Astrocyte (in vitro differentiated cells and primary cell): Measurements from ENCODE around the gene ADAMTS17. TPM values are rescaled to one million over a fixed set of nuclear protein-coding genes. Genes with fewer than 3 reads are reported as not detected.

Experiments used
- DNase-seq: peaks from one replicate; pipeline ENCODE4 v3.0.0-alpha.2; 2010; ENCODE audit warnings: low read depth
- FAIRE-seq: peaks from 2 replicates; lab custom pipeline; 2011; peaks lifted over from hg19 to GRCh38; lab: Jason Lieb, UNC
- H2AFZ ChIP-seq: 2 replicates; pipeline ENCODE4 v1.6.0; 2012; ENCODE audit warnings: low read depth, low read length, inconsistent platforms
- H3K27ac ChIP-seq: 2 replicates; pipeline ENCODE4 v1.5.1; 2011; ENCODE audit warnings: low read depth, low read length, inconsistent platforms
- H3K27me3 ChIP-seq: 2 replicates; pipeline ENCODE4 v1.6.0; 2011; ENCODE audit warnings: low read length, inconsistent platforms; ENCODE audit not compliant: insufficient read depth
- H3K36me3 ChIP-seq: 2 replicates; pipeline ENCODE4 v1.5.1; 2011; ENCODE audit warnings: low read length, inconsistent platforms; ENCODE audit not compliant: insufficient read depth
- H3K4me1 ChIP-seq: 2 replicates; pipeline ENCODE4 v1.5.1; 2011; ENCODE audit warnings: low read length, inconsistent platforms; ENCODE audit not compliant: insufficient read depth
- H3K4me2 ChIP-seq: 2 replicates; pipeline ENCODE4 v1.6.0; 2012; ENCODE audit warnings: low read length, inconsistent platforms
- H3K4me3 ChIP-seq: 2 replicates; pipeline ENCODE4 v1.5.1; 2011; ENCODE audit warnings: low read depth, mild to moderate bottlenecking, low read length, inconsistent platforms; ENCODE audit not compliant: insufficient read depth
- H3K79me2 ChIP-seq: 2 replicates; pipeline ENCODE4 v1.6.0; 2012; ENCODE audit warnings: mild to moderate bottlenecking, low read length, inconsistent platforms; ENCODE audit not compliant: insufficient read depth
- H3K9ac ChIP-seq: 2 replicates; pipeline ENCODE4 v1.6.0; 2012; ENCODE audit warnings: mild to moderate bottlenecking, low read length, inconsistent platforms
- H3K9me3 ChIP-seq: 2 replicates; pipeline ENCODE4 v1.5.1; 2012; ENCODE audit warnings: low read depth, mild to moderate bottlenecking, low read length, inconsistent platforms; ENCODE audit not compliant: insufficient read depth
- H4K20me1 ChIP-seq: 2 replicates; pipeline ENCODE4 v1.6.0; 2012; ENCODE audit warnings: low read length, inconsistent platforms; ENCODE audit not compliant: insufficient read depth
- H3K27ac Mint-ChIP-seq: one replicate; pipeline ENCODE4 v1.8.0; 2021; ENCODE audit warnings: mild to moderate bottlenecking, mixed read lengths; ENCODE audit not compliant: unreplicated experiment
- H3K27me3 Mint-ChIP-seq: one replicate; pipeline ENCODE4 v1.8.0; 2021; ENCODE audit warnings: low read depth, mixed read lengths; ENCODE audit not compliant: unreplicated experiment
- H3K36me3 Mint-ChIP-seq: one replicate; pipeline ENCODE4 v1.8.0; 2021; ENCODE audit warnings: low read depth, mixed read lengths; ENCODE audit not compliant: unreplicated experiment
- H3K4me1 Mint-ChIP-seq: one replicate; pipeline ENCODE4 v1.8.0; 2021; ENCODE audit warnings: low read depth, mixed read lengths; ENCODE audit not compliant: unreplicated experiment
- H3K4me3 Mint-ChIP-seq: one replicate; pipeline ENCODE4 v1.8.0; 2021; ENCODE audit warnings: mild to moderate bottlenecking, moderate library complexity, mixed read lengths; ENCODE audit not compliant: unreplicated experiment
- H3K9me3 Mint-ChIP-seq: one replicate; pipeline ENCODE4 v1.8.0; 2021; ENCODE audit warnings: mild to moderate bottlenecking, mixed read lengths; ENCODE audit not compliant: unreplicated experiment
- EZH2 ChIP-seq: IDR thresholded peaks from 2 replicates; pipeline ENCODE4 v1.6.1; 2012; ENCODE audit warnings: mild to moderate bottlenecking, low read length, inconsistent platforms; ENCODE audit not compliant: insufficient read depth
- total RNA-seq: library from RNA; stranded (reverse); gene quantifications from 2 replicates; pipeline ENCODE4 v1.2.1, GENCODE V29; 2021
- TF ChIP-seq, protein P1 (sequence below): IDR thresholded peaks from 2 replicates; pipeline ENCODE4 v1.5.1; 2011; ENCODE audit warnings: low read depth, mild to moderate bottlenecking, inconsistent platforms, low read length, moderate library complexity; ENCODE audit not compliant: insufficient read depth

Gene ADAMTS17
- total RNA-seq, 1 donor from 2014 or later = 0.27 TPM

DNA sequence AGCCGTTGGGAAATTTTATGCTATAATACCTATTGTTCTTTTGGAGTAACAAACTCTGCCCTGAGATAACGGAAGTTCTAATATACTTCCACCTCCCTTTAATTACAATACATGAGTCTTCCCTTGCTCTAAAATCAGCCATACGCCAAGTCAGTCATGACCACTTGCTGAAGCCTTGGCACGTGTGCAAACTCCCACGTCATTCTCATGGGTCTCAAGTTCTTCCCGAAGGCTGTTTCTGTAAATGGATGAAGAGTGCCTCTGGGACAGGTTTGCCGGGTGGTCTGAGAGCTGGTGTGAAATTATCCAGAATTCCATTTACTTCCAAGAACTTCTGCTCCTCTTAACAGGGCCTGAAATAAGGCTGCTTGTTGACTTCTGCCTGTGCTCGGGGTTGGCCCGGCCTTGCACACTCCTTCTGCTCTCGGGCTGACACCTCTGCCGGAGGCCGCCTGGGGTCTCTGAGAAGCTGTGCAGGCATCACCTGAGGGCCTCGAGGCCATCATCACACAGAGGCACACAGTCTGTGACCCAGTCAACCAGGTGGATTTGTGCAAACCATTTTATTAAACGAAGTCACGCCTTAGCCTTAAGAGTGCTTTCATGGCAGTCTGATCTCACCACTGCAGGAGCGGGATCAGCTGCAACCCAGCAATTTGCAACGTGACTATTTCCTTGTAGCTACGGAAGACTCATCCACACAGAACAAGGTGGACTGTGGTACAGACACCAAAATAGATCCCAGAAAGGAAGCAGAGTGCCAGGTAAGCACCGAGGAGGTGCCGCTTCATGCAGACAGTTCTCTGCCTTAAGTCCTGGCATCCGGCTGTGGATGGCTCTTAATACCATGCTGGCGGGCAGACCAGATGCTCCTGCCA lies 120.1 kb downstream of the ADAMTS17 start:
- H3K4me3 ChIP-seq = no peak overlapping the region
- H3K4me2 ChIP-seq = no peak overlapping the region
- no peak overlapping the region for H2AFZ ChIP-seq
- no peaks in the 10 kb centered on the region for H3K4me1 ChIP-seq
- FAIRE-seq = no peak
- H3K27ac ChIP-seq = no peak overlapping the region
- no peaks in the 10 kb centered on the region for H3K79me2 ChIP-seq
- no peaks in the 10 kb centered on the region for H3K36me3 ChIP-seq
- TF ChIP-seq, protein P1, sequence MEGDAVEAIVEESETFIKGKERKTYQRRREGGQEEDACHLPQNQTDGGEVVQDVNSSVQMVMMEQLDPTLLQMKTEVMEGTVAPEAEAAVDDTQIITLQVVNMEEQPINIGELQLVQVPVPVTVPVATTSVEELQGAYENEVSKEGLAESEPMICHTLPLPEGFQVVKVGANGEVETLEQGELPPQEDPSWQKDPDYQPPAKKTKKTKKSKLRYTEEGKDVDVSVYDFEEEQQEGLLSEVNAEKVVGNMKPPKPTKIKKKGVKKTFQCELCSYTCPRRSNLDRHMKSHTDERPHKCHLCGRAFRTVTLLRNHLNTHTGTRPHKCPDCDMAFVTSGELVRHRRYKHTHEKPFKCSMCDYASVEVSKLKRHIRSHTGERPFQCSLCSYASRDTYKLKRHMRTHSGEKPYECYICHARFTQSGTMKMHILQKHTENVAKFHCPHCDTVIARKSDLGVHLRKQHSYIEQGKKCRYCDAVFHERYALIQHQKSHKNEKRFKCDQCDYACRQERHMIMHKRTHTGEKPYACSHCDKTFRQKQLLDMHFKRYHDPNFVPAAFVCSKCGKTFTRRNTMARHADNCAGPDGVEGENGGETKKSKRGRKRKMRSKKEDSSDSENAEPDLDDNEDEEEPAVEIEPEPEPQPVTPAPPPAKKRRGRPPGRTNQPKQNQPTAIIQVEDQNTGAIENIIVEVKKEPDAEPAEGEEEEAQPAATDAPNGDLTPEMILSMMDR = no peak
- TF ChIP-seq EZH2 = no peak
- no peak overlapping the region for H3K9ac ChIP-seq
- no peak for DNase-seq
- Mint-ChIP-seq H3K4me3 (no peak overlapping the region), H3K27me3 (peaks cover 27% of the 10 kb centered on the region), H3K4me1 (peaks cover 7% of the 10 kb centered on the region), H3K9me3 (no peaks in the 10 kb centered on the region), H3K36me3 (no peaks in the 10 kb centered on the region), H3K27ac (no peak overlapping the region)
- no peaks in the 10 kb centered on the region for H4K20me1 ChIP-seq
- no peaks in the 10 kb centered on the region for H3K9me3 ChIP-seq
- H3K27me3 ChIP-seq = peaks cover 3% of the 10 kb centered on the region

DNA sequence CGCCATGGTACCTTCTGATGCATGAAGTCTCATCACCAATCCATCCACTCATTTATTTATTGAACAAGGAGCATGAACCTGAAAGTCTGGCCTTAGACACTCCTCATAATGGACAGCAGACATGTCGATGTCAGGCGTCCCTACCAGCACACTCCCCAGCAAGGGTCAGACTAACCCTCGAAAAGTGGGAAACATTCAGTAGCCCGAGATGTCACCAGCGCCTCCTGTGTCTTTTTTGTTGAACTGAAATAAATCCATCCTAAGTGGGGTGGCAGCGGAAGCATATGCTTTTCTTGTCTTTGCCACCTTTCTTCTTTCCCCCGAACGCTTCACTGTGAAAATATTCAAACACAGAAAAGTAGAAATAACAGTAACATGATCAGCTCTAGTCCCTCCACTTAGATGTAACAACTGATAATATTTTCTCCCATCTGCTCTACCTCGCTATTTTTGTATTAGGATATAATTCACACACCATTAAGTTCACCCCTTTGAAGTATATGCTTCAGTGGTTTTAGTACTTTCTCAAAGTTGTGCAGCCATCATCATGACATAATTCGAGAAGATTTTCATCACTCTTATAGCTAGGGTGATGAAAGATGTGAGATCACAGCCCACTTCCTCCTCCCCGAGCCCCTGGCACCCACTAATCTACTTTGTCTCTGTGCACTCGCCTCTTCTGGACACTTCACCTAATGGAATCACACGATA lies 121.6 kb downstream of the ADAMTS17 start:
- H4K20me1 ChIP-seq = no peaks in the 10 kb centered on the region
- H3K4me3 ChIP-seq = no peak overlapping the region
- no peak overlapping the region for H3K9ac ChIP-seq
- H3K36me3 ChIP-seq = no peaks in the 10 kb centered on the region
- H2AFZ ChIP-seq = no peak overlapping the region
- H3K27ac ChIP-seq = no peak overlapping the region
- H3K4me2 ChIP-seq = no peak overlapping the region
- H3K79me2 ChIP-seq = no peaks in the 10 kb centered on the region
- Mint-ChIP-seq H3K27ac (no peak overlapping the region), H3K36me3 (no peaks in the 10 kb centered on the region), H3K27me3 (peaks cover 28% of the 10 kb centered on the region), H3K9me3 (no peaks in the 10 kb centered on the region), H3K4me3 (no peak overlapping the region), H3K4me1 (peaks cover 7% of the 10 kb centered on the region)
- DNase-seq (no peak), FAIRE-seq (no peak)
- TF ChIP-seq, protein P1 = no peak
- no peak for TF ChIP-seq EZH2
- H3K4me1 ChIP-seq = no peaks in the 10 kb centered on the region
- no peaks in the 10 kb centered on the region for H3K9me3 ChIP-seq
- H3K27me3 ChIP-seq = peaks cover 3% of the 10 kb centered on the region
